UCSD-AML1 (cell line): Measurements from ENCODE around the gene CRYZ.
A peak's percentile ranks its signal among the peaks of the same experiment; 100 is the strongest.
"Not testable (repeated sequence)": the region's sequence is repeated elsewhere in the genome, so short reads cannot be mapped to it uniquely, and the experiment has no call there.

Experiments
- DNase-seq: peaks from one replicate; lab custom pipeline; 2025; ENCODE audit not compliant: unreplicated experiment; lab: John Stamatoyannopoulos, UW

CRYZ gene

GRCh38 chr1:74732960-74733603 is at the start of gene CRYZ, which contains the start of gene TYW3:
Gene CRYZ, minus strand, starts transcription at chr1:74733050. Its CDS starts 8,229 bp downstream, at chr1:74724821.
Gene TYW3, plus strand, starts transcription at chr1:74733152. Its CDS starts 93 bp downstream, at chr1:74733245.
- DNase-seq, result peak; percentile 93

GRCh38 chr1:74780594-74780993 is 47.7 kb upstream of the CRYZ start:
- no peak for DNase-seq

GRCh38 chr1:74779750-74780149 is 46.9 kb upstream of the CRYZ start:
- no peak for DNase-seq

- no peak for DNase-seq
Measured at GRCh38 chr1:74777525-74777924, 44.7 kb upstream of the CRYZ start.

- DNase-seq, result no peak
Measured at GRCh38 chr1:74775735-74776134, 42.9 kb upstream of the CRYZ start.

GRCh38 chr1:74773582-74773981 is 40.7 kb upstream of the CRYZ start:
- DNase-seq, result no peak

- DNase-seq, result no peak
Measured at GRCh38 chr1:74772945-74773344, 40.1 kb upstream of the CRYZ start.

GRCh38 chr1:74771913-74772515 is 39.2 kb upstream of the CRYZ start:
- DNase-seq, result no peak

- no peak for DNase-seq
Measured at GRCh38 chr1:74767490-74767889, 34.6 kb upstream of the CRYZ start.

GRCh38 chr1:74766579-74766978 is 33.7 kb upstream of the CRYZ start:
- no peak for DNase-seq

GRCh38 chr1:74763807-74764206 is 31.0 kb upstream of the CRYZ start:
- no peak for DNase-seq

- DNase-seq, result not testable (repeated sequence)
Measured at GRCh38 chr1:74756650-74757049, 23.8 kb upstream of the CRYZ start.

- no peak for DNase-seq
Measured at GRCh38 chr1:74755475-74755874, 22.6 kb upstream of the CRYZ start.

GRCh38 chr1:74753104-74753503 is 20.3 kb upstream of the CRYZ start:
- DNase-seq, result no peak

GRCh38 chr1:74748960-74749359 is 16.1 kb upstream of the CRYZ start:
- no peak for DNase-seq

GRCh38 chr1:74745247-74745646 is 12.4 kb upstream of the CRYZ start:
- DNase-seq, result not testable (repeated sequence)

GRCh38 chr1:74740307-74740980 is 7.6 kb upstream of the CRYZ start:
- not testable (repeated sequence) for DNase-seq

GRCh38 chr1:74737333-74737732 is 4.5 kb upstream of the CRYZ start:
- DNase-seq, result no peak

GRCh38 chr1:74733604-74734484 is 994 bp upstream of the CRYZ start:
- peak; percentile 11 for DNase-seq

GRCh38 chr1:74732071-74732946 is 541 bp downstream of the CRYZ start:
- peak; percentile 23 for DNase-seq
